Spleen (tissue), 13 donors: ENCODE measurements around the gene NHLH1. TPM values are rescaled to one million over a fixed set of nuclear protein-coding genes. Genes with fewer than 3 reads are reported as not detected.

Source experiments
- DNase-seq: peaks from one replicate; pipeline ENCODE4 v3.0.0-alpha.2; 2020
- H3K27ac ChIP-seq, 8 donors: fragments of 200-600 bp; sonication (generic) in 7 of 8; 1 replicate in 4 of 8; 2 replicates in 4 of 8; pipeline versions ENCODE4 v1.5.0 to v1.8.0; 2016 to 2021; ENCODE audit warnings: inconsistent platforms in 4 of 8, mild to moderate bottlenecking in 4 of 8, moderate library complexity in 1 of 8
- H3K27me3 ChIP-seq, 7 donors: fragments of 200-600 bp; sonication (generic) in 6 of 7; replicated peaks in 1 of 7; 1 replicate in 4 of 7; 2 replicates in 3 of 7; pipeline versions ENCODE4 v1.5.0 to v1.8.0; 2016 to 2021; ENCODE audit warnings: inconsistent platforms in 3 of 7, mild to moderate bottlenecking in 1 of 7
- H3K36me3 ChIP-seq, 6 donors: fragments of 200-600 bp; sonication (generic) in 5 of 6; 1 replicate in 4 of 6; 2 replicates in 2 of 6; pipeline versions ENCODE4 v1.5.0 to v1.8.0; 2016 to 2021; ENCODE audit warnings: inconsistent platforms in 2 of 6
- H3K4me1 ChIP-seq, 6 donors: fragments of 200-600 bp; sonication (generic) in 5 of 6; 1 replicate in 3 of 6; 2 replicates in 3 of 6; pipeline versions ENCODE4 v1.5.0 to v1.8.0; 2016 to 2021; ENCODE audit warnings: inconsistent platforms in 3 of 6
- H3K4me3 ChIP-seq, 8 donors: fragments of 200-600 bp; sonication (generic) in 7 of 8; 1 replicate in 4 of 8; 2 replicates in 4 of 8; pipeline versions ENCODE4 v1.5.0 to v1.8.0; 2016 to 2021; ENCODE audit warnings: inconsistent platforms in 4 of 8, mild to moderate bottlenecking in 4 of 8, moderate library complexity in 2 of 8
- H3K9me3 ChIP-seq, 8 donors: fragments of 200-600 bp; sonication (generic) in 7 of 8; 1 replicate in 4 of 8; 2 replicates in 4 of 8; pipeline versions ENCODE4 v1.5.0 to v1.8.0; 2016 to 2021; ENCODE audit warnings: inconsistent platforms in 4 of 8
- POLR2A ChIP-seq, 3 donors: fragments of 450-650 bp; IDR thresholded peaks; one replicate each; pipeline ENCODE4 v1.5.1; 2017; ENCODE audit warnings: antibody characterized with exemption in 3 of 3, mild to moderate bottlenecking in 1 of 3
- POLR2AphosphoS5 ChIP-seq, 3 donors: sonication (generic); formaldehyde crosslinking; IDR thresholded peaks; one replicate each; pipeline ENCODE4 v1.5.1; 2017; ENCODE audit warnings: antibody characterized with exemption in 3 of 3
- WGBS, 5 donors: extraction: QIAGEN DNeasy Blood & Tissue Kit in 3 of 5; methylation state at CpG; one replicate each; pipeline versions ENCODE4 v1.1.5 to v1.1.7; 2013 to 2018; 5-methylcytosine and 5-hydroxymethylcytosine counted together
- intact Hi-C: fragments of 100-400 bp; cut with DNase I; formaldehyde crosslinking; loops from one replicate; pipeline ENCODE4 v1.15.0; 2023; ENCODE audit warnings: low total_unique reads
- long read RNA-seq, 2 donors: transcript quantifications; one replicate each; lab custom pipeline, GENCODE V29; 2026
- polyA plus RNA-seq, 3 donors: library from polyadenylated mRNA; stranded (reverse); fragments of 200-250 nt; gene quantifications; one replicate each; pipeline ENCODE4 v1.2.1, GENCODE V29; 2013
- total RNA-seq, 7 donors: library from RNA; depleted of rRNA in 3 of 7; stranded (reverse); fragments of >200 nt in 3 of 7; fragmentation: NEBNext Ultra II Directional in 4 of 7; extraction: Animal tissue kit (Norgen Biotek cat#: 25700) in 4 of 7; gene quantifications; one replicate each; pipeline versions ENCODE4 v1.1.0 to v1.2.1, GENCODE V29; 2016 to 2021
- TF ChIP-seq, protein P1 (sequence below), 11 experiments: fragments of 200-600 bp in 7 of 11; fragments of 450-650 bp in 4 of 11; sonication (generic) in 4 of 11; IDR thresholded peaks in 8 of 11; conservative IDR thresholded peaks in 3 of 11; 1 replicate in 7 of 11; 2 replicates in 4 of 11; pipeline versions ENCODE4 v1.4.0 to v1.8.0; 2016 to 2021; ENCODE audit warnings: antibody characterized with exemption in 11 of 11, inconsistent platforms in 4 of 11, mild to moderate bottlenecking in 1 of 11
- donor health status: healthy with polysubstance abuse.
- donor health status: DM: no; HTN: no; CAD: no; lungs with moderate emphysema.
- donor health status: DM: no; HTN: no; CAD: no.
- donor health status: Bipolar disorder and iron deficiency.
- donor health status: healthy.
- donor health status: DM: no; HTN: no; CAD: no.
- donor health status: DM: yes; HTN: yes; CAD: no.

Gene NHLH1
- total RNA-seq (under 1 TPM in 6 of 7 donors, not detected in 1; 0.23 to 0.56 (median 0.33) TPM), polyA plus RNA-seq (under 1 TPM; 0.08 to 0.22 (median 0.17) TPM)
- long read RNA-seq, donor 1, result 0 reads
- long read RNA-seq, donor 2, result 0 reads

DNA sequence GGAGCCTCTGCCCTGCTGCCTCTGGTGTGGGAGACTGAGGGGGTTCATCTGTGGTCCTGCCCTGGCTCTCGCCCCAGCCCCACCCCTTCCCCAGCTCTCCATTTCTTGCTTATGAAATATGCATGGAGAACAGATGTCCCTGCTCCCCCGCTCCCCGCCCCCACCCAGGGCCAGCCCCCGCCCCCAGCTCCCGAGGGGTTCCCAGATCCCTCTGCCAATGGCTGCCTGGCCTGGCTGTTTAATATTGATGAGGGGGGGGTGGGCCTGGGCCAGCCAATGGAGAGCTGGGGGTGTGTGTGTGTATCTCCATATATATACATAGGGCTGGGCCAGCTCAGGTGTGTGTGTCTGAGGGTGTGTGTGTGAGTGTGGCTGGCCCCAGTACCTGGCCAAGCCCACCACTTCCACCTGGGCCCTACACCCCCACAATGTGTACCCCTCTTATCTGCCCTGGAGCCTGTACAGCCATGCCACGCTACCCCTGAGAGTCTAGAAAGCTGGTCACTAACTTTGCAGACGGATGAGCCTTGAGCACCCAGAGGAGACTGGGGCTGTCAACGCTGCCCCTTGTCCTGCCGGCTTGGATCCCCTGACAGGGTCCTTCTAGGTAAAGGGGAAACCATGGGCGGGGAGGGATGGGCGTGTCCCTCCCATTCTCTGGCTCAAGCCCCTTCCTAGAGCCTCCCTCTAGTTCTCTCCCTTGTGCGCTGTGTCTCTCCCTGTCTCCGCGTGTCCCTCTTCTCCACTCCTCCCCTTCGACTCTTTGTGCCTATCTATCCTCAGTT is at the start of gene NHLH1:
NHLH1 (plus strand) TSS at position 341 of the 785 bp plus-strand sequence. CDS start 3,661 bp downstream, outside the sequence.
- WGBS, 5 donors, result 75 to 90% (median 81%) methylated on average over 10 to 15 of the region's 15 CpGs
- Histone ChIP-seq H3K27ac (no peak within 1 kb of the TSS), H3K4me3 (no peak within 1 kb of the TSS), H3K4me1 (no peaks in the 10 kb centered on the region), H3K27me3 (peaks cover 0 to 13% (median 0%) of the 10 kb centered on the region in 7 donors), H3K36me3 (no peaks in the 10 kb centered on the region), H3K9me3 (no peaks in the 10 kb centered on the region)
- DNase-seq, result no peak
- TF ChIP-seq POLR2A (IDR thresholded peaks at IDR 0.05), result no peak
- intact Hi-C loops, result no loop called here

DNA sequence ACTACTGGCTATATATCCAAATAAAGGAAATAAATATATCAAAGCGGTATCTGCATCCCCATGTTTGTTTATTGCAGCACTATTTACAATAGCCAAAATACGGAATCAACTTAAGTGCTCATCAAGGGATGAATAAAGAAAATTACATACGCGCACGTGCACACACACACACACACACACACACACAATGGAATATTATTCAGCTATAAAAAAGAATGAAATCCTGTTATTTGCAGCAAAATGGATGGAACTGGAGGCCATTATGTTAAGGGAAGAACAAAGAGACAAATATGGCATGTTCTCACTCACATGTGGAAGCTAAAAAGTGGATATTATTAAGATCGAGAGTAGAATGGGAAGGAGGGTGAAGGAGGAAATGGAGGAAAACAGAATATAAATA is 44.0 kb upstream of the NHLH1 start:
- DNase-seq, result no peak
- intact Hi-C loops, result no loop called here
- 96 to 97% (median 97%) methylated on average over 6 of the region's 6 CpGs for WGBS, 5 donors
- Histone ChIP-seq H3K36me3 (peaks cover 10 to 100% (median 81%) of the 10 kb centered on the region in 6 donors), H3K27me3 (no peaks in the 10 kb centered on the region), H3K9me3 (peaks cover 0 to 2% (median 0%) of the 10 kb centered on the region in 8 donors), H3K4me1 (peaks cover 0 to 26% (median 0%) of the 10 kb centered on the region in 6 donors), H3K4me3 (no peak overlapping the region), H3K27ac (no peak overlapping the region)
- TF ChIP-seq POLR2AphosphoS5 (IDR thresholded peaks at IDR 0.05) (no peak), POLR2A (IDR thresholded peaks at IDR 0.05) (no peak)

DNA sequence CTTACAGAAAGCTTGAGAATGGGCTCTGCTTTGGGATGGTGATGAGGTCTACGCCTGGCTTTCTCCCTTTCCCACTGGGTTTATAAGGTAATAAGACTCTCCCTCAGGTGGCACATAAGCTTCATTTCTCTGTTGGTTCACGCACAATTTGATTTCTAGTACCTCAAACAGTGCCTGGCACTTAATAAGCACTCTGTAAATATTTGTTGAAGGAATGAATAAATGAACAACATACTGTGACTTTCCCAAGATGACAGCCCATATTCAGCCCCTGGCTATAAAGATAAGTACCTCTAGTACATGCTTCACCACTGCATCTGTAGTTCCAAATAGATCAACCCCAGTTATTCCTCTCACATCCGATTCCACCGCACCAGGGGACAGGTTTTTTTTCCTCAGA is 41.6 kb upstream of the NHLH1 start:
- Histone ChIP-seq H3K4me3 (no peak overlapping the region), H3K27ac (no peak overlapping the region), H3K27me3 (no peaks in the 10 kb centered on the region), H3K4me1 (peaks cover 0 to 29% (median 0%) of the 10 kb centered on the region in 6 donors), H3K9me3 (no peaks in the 10 kb centered on the region), H3K36me3 (peaks cover 18 to 100% (median 91%) of the 10 kb centered on the region in 6 donors)
- DNase-seq, result no peak
- WGBS, 5 donors, result 96 to 98% (median 96%) methylated on average over 4 of the region's 4 CpGs
- intact Hi-C loops, result no loop called here
- no peak for TF ChIP-seq POLR2AphosphoS5 (IDR thresholded peaks at IDR 0.05)
- TF ChIP-seq, protein P1, sequence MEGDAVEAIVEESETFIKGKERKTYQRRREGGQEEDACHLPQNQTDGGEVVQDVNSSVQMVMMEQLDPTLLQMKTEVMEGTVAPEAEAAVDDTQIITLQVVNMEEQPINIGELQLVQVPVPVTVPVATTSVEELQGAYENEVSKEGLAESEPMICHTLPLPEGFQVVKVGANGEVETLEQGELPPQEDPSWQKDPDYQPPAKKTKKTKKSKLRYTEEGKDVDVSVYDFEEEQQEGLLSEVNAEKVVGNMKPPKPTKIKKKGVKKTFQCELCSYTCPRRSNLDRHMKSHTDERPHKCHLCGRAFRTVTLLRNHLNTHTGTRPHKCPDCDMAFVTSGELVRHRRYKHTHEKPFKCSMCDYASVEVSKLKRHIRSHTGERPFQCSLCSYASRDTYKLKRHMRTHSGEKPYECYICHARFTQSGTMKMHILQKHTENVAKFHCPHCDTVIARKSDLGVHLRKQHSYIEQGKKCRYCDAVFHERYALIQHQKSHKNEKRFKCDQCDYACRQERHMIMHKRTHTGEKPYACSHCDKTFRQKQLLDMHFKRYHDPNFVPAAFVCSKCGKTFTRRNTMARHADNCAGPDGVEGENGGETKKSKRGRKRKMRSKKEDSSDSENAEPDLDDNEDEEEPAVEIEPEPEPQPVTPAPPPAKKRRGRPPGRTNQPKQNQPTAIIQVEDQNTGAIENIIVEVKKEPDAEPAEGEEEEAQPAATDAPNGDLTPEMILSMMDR (IDR thresholded peaks at IDR 0.05 in 8 of 11, conservative IDR thresholded peaks at IDR 0.05 in 3 of 11), result no peak
- no peak for TF ChIP-seq POLR2A (IDR thresholded peaks at IDR 0.05)

DNA sequence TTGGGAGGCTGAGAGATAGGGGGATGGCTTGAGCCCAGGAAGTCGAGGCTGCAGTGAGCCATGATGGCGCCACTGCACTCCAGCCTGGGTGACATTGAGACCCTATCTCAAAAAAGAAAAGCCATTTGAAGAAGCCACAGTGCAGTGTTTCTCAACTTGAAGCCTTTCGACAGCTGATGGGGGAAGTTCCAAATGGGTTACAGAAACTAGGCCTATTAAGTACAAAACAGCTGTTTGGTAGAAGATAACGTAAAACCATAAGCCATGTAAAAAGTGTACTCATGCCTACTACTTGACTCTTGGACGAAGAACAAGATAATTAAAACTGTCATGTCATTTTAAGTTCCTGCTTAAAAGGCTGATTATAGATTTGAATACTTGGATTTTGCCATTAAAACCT is 40.5 kb upstream of the NHLH1 start:
- no peaks in the 10 kb centered on the region for H3K9me3 ChIP-seq
- H3K36me3 ChIP-seq, result peaks cover 18 to 100% (median 98%) of the 10 kb centered on the region in 6 donors
- TF ChIP-seq POLR2AphosphoS5 (IDR thresholded peaks at IDR 0.05), result no peak
- no peak for TF ChIP-seq POLR2A (IDR thresholded peaks at IDR 0.05)
- TF ChIP-seq, protein P1 (IDR thresholded peaks at IDR 0.05 in 8 of 11, conservative IDR thresholded peaks at IDR 0.05 in 3 of 11), result no peak
- intact Hi-C loops, result no loop called here
- DNase-seq, result no peak
- WGBS, 5 donors, result 82 to 93% (median 84%) methylated on average over 5 of the region's 5 CpGs
- no peak overlapping the region for H3K4me3 ChIP-seq
- peaks cover 0 to 24% (median 0%) of the 10 kb centered on the region in 6 donors for H3K4me1 ChIP-seq
- no peak overlapping the region for H3K27ac ChIP-seq
- H3K27me3 ChIP-seq, result no peaks in the 10 kb centered on the region

DNA sequence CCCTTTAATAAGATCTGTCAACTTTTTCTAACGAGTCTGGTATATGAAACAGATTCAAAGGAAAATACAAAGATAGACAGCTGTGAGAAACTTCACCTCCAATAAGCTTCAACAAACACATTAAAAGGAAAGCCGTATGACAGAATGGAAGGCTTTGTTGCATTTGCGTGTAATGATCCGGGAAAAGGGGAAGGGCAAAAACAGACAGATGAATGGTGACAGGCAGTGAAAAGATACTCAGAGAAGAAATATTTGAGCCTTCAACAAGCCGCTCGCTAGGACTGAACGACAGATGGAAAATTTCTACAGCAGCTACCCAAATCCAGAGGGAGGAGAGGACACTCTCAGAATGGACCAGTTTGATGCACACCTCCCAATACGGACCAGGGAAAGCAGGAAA is 38.7 kb upstream of the NHLH1 start:
- no peak for TF ChIP-seq POLR2AphosphoS5 (IDR thresholded peaks at IDR 0.05)
- TF ChIP-seq, protein P1 (IDR thresholded peaks at IDR 0.05 in 8 of 11, conservative IDR thresholded peaks at IDR 0.05 in 3 of 11), result no peak
- no peak for TF ChIP-seq POLR2A (IDR thresholded peaks at IDR 0.05)
- intact Hi-C loops, result no loop called here
- 87 to 95% (median 90%) methylated on average over 8 of the region's 8 CpGs for WGBS, 5 donors

More for the DNA sequence above, 38.7 kb upstream of the NHLH1 start:
- Histone ChIP-seq H3K27me3 (no peaks in the 10 kb centered on the region), H3K27ac (no peak overlapping the region), H3K4me3 (no peak overlapping the region), H3K36me3 (peaks cover 17 to 100% (median 98%) of the 10 kb centered on the region in 6 donors), H3K4me1 (peaks cover 0 to 10% (median 0%) of the 10 kb centered on the region in 6 donors), H3K9me3 (no peaks in the 10 kb centered on the region)
- no peak for DNase-seq
